ENCODE data around the gene EHBP1L1.

DNA sequence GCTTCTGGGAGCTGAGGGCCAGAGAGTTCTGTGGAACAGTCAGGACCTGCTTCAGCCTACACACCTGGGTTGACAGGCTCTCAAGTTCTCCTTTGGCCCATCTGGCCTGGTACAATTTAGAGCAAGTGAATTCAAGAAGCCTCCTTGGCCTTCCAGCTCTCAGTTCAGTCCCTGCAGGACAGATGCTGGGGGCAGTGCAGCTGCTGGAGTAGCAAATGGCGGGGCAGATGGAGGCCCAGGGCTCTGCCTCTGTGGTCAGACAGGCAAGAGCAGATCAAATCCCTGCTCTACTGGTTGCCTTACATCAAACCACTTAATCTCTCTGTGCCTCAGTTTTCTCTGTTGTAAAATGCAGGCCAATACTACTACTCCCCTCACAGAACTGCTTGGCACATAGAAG is 28.4 kb downstream of the EHBP1L1 start:
- TF ChIP-seq CTCF (IDR thresholded peaks at IDR 0.05) = no peak
- TF ChIP-seq ZFX (IDR thresholded peaks at IDR 0.05; ENCODE audit: borderline replicate concordance) = no peak
